IgD-negative memory B cell (primary cell): Measurements from ENCODE around the gene FCN1. TPM values are rescaled to one million over a fixed set of nuclear protein-coding genes. Genes with fewer than 3 reads are reported as not detected.
"Not testable (repeated sequence)": the region's sequence is repeated elsewhere in the genome, so short reads cannot be mapped to it uniquely, and the experiment has no call there.

Experiments used
- H3K27ac Mint-ChIP-seq, 3 donors: one replicate each; pipeline ENCODE4 v1.8.0; 2020 to 2022; ENCODE audit warnings: mild to moderate bottlenecking in 3 of 3, mixed read lengths in 3 of 3, moderate library complexity in 1 of 3
- H3K27me3 Mint-ChIP-seq: one replicate; pipeline ENCODE4 v1.8.0; 2021; ENCODE audit warnings: mixed read lengths
- H3K36me3 Mint-ChIP-seq: one replicate; pipeline ENCODE4 v1.8.0; 2020; ENCODE audit warnings: mild to moderate bottlenecking, mixed read lengths
- H3K4me1 Mint-ChIP-seq, 3 donors: one replicate each; pipeline ENCODE4 v1.8.0; 2020 to 2022; ENCODE audit warnings: mixed read lengths in 3 of 3, mild to moderate bottlenecking in 1 of 3
- H3K4me3 Mint-ChIP-seq, 4 donors: one replicate each; pipeline ENCODE4 v1.8.0; 2020 to 2022; ENCODE audit warnings: mild to moderate bottlenecking in 4 of 4, mixed read lengths in 4 of 4, moderate library complexity in 3 of 4
- H3K9me3 Mint-ChIP-seq, 3 donors: one replicate each; pipeline ENCODE4 v1.8.0; 2020 to 2021; ENCODE audit warnings: mixed read lengths in 3 of 3, mild to moderate bottlenecking in 1 of 3
- polyA plus RNA-seq: library from polyadenylated mRNA; unstranded; fragments of 300-500 nt; fragmentation: Illumina TruSeq; gene quantifications from one replicate; pipeline ENCODE4 v1.2.3, GENCODE V29; 2021

Gene FCN1
- polyA plus RNA-seq, 1 donor from 2014 or later, result 9.5 TPM

DNA sequence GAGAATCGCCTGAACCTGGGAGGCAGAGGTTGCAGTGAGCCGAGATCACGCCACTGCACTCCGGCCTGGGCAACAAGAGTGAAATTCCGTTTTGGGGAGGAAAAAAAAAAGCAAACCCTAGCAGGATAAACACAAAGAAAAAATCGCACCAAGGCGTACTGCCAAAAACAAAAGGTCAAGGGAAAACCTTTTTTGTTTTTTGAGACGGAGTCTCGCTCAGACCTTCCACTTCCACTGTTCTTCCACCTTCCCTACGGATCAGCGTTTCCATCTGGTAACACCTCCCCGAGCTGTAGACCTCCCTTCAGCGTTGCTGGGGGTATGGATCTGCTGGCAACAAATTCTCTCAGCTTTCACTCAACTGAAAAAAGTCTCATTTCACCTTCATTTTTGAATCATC, 57.2 kb downstream of the FCN1 start:
- Mint-ChIP-seq H3K4me3 (no peak overlapping the region), H3K27ac (no peak overlapping the region), H3K4me1 (no peaks in the 10 kb centered on the region), H3K36me3 (no peaks in the 10 kb centered on the region), H3K9me3 (peaks cover 5 to 8% (median 6%) of the 10 kb centered on the region in 3 donors), H3K27me3 (peaks cover 9% of the 10 kb centered on the region)

DNA sequence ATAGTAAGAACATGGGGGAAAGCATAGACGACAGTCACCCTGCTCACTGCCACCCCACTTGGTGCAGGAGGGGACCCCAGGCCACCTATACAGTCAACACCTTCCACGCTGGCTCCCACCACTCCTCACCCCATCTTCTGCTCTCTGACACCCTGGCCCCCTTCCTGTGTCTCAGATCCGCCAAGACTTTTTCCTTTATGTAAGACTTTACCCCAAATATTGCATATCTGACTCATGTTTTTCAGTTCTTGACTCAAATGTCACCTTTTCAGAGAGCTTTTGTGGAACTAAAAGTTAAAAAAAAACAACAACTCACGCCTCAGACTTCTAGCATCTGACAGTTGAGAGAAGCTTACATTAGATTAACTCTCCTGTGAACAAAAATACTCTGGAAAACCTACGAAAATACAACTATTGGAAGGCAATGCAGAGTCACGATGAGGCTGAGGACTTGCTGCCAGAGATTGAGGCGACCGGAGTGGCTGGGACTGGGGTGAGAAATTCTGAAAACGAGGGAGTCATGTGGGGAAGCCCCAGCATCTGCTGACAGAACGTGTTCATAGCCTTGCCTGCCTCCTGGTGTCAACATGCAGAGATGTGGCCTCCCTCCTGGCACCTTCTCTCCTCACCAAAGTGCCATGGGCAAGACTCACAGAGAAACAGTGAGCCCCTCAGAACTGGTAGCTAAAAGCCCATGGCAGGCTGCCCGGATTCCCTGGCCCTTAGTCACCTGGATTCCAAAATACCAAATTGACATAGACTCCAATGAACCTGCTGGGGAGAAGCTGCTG, 59.5 kb downstream of the FCN1 start:
- Mint-ChIP-seq H3K4me1 (no peaks in the 10 kb centered on the region), H3K4me3 (peak overlapping the region in 1 of 4 donors; percentile 61), H3K27ac (peak overlapping the region in 1 of 3 donors; percentile 34), H3K36me3 (no peaks in the 10 kb centered on the region), H3K9me3 (peaks cover 5 to 8% (median 6%) of the 10 kb centered on the region in 3 donors), H3K27me3 (peaks cover 13% of the 10 kb centered on the region)

GRCh38 chr9:134857451-134857850, 60.3 kb downstream of the FCN1 start:
- not testable (repeated sequence) for H3K36me3 Mint-ChIP-seq, H3K4me1 Mint-ChIP-seq, H3K9me3 Mint-ChIP-seq, H3K4me3 Mint-ChIP-seq, H3K27ac Mint-ChIP-seq
- H3K27me3 Mint-ChIP-seq, result peaks cover 13% of the 10 kb centered on the region

DNA sequence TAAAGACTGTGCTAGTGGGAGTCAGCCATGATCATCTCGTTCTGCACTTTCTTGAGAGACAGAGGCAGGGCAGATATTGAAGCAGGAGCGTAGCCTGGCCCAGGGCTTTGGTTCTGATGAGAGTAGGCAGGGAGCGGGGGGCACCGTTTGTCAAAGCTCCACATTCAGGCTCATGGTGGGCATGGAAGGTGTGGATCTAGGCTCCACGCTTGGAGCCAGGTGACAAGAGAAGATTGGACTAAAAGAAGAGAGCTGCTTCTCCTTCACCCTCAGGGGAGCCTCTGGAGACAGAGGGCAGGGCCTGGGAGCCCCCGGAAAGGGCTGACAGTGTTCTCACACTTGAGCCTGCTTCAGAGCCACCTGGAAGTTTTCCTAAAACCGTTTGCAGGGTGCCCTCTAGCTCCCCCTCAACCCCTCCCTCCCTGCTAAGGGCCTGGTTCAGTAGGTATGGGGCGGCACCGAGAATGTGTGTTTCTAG, 61.8 kb downstream of the FCN1 start:
- H3K36me3 Mint-ChIP-seq, result no peaks in the 10 kb centered on the region
- peaks cover 13% of the 10 kb centered on the region for H3K27me3 Mint-ChIP-seq
- no peak overlapping the region for H3K27ac Mint-ChIP-seq
- H3K4me1 Mint-ChIP-seq, result no peaks in the 10 kb centered on the region
- H3K9me3 Mint-ChIP-seq, result peaks cover 2 to 8% (median 4%) of the 10 kb centered on the region in 3 donors
- no peak overlapping the region for H3K4me3 Mint-ChIP-seq

Other genes starting within 250 kb of the FCN1 start
- not detected for gene FCN2, start 37.1 kb downstream of the FCN1 start, polyA plus RNA-seq
- 0.20 TPM for gene OLFM1, start 169.8 kb upstream of the FCN1 start, polyA plus RNA-seq